H1 (cell line): Measurements from ENCODE around the gene ADCY5. TPM values are rescaled to one million over a fixed set of nuclear protein-coding genes. Genes with fewer than 3 reads are reported as not detected.

Source experiments
- CTCF ChIA-PET: fragments of 300-600 bp; sonication (Branson Sonifier 250); formaldehyde crosslinking; loops from one replicate; lab custom pipeline; 2021; ENCODE audit not compliant: partially characterized antibody; lab: Charles Lee
- POLR2A ChIA-PET: fragments of 300-600 bp; sonication (Branson Sonifier 250); formaldehyde crosslinking; loops from one replicate; lab custom pipeline; 2021; ENCODE audit warnings: inconsistent platforms; ENCODE audit not compliant: partially characterized antibody; lab: Charles Lee
- DNase-seq, 2 experiments: peaks; one replicate each; pipeline versions ENCODE4 v3.0.0 to v3.0.0-alpha.2; 2010 to 2022; ENCODE audit warnings: low spot score in 2 of 2, low read depth in 1 of 2, mixed read lengths in 1 of 2
- FAIRE-seq: peaks from 2 replicates; lab custom pipeline; 2011; peaks lifted over from hg19 to GRCh38; lab: Jason Lieb, UNC
- H2AFZ ChIP-seq: 2 replicates; pipeline ENCODE4 v1.8.1; 2012; ENCODE audit warnings: low read length, inconsistent platforms
- H2AK5ac ChIP-seq: 2 replicates; pipeline ENCODE4 v1.6.1; 2013; ENCODE audit warnings: low read depth, low read length
- H2BK120ac ChIP-seq: replicated peaks from 2 replicates; pipeline ENCODE3; 2013; ENCODE audit warnings: low read depth, low read length, inconsistent platforms
- H2BK12ac ChIP-seq: 2 replicates; pipeline ENCODE4 v1.6.1; 2013; ENCODE audit warnings: low read depth, low read length
- H2BK15ac ChIP-seq: 2 replicates; pipeline ENCODE4 v1.6.1; 2013; ENCODE audit warnings: low read length
- H2BK20ac ChIP-seq: 2 replicates; pipeline ENCODE4 v1.6.1; 2013; ENCODE audit warnings: low read length
- H2BK5ac ChIP-seq: 2 replicates; pipeline ENCODE4 v1.6.1; 2013; ENCODE audit warnings: low read depth, low read length
- H3K14ac ChIP-seq: 2 replicates; pipeline ENCODE4 v1.6.1; 2013; ENCODE audit warnings: inconsistent platforms; ENCODE audit not compliant: insufficient read length
- H3K18ac ChIP-seq: 2 replicates; pipeline ENCODE4 v1.6.1; 2013; ENCODE audit warnings: low read length; ENCODE audit errors: extremely low read depth
- H3K23ac ChIP-seq: 2 replicates; pipeline ENCODE4 v1.6.1; 2013; ENCODE audit warnings: inconsistent platforms; ENCODE audit not compliant: insufficient read length
- H3K23me2 ChIP-seq: 2 replicates; pipeline ENCODE4 v1.6.1; 2013; ENCODE audit warnings: low read depth, low read length
- H3K27ac ChIP-seq: 2 replicates; pipeline ENCODE4 v1.6.1; 2011; ENCODE audit warnings: low read depth, low read length, inconsistent platforms
- H3K27me3 ChIP-seq, 4 experiments: replicated peaks in 1 of 4; 1 replicate in 1 of 4; 2 replicates in 3 of 4; pipeline versions ENCODE4 v1.6.1 to v1.8.1; 2011 to 2013; ENCODE audit warnings: low read length in 3 of 4, mild to moderate bottlenecking in 3 of 4, inconsistent platforms in 2 of 4, mixed read lengths in 2 of 4, moderate library complexity in 1 of 4; ENCODE audit not compliant: control insufficient read depth in 3 of 4, insufficient read depth in 3 of 4; ENCODE audit errors: extremely low read depth in 1 of 4
- H3K36me3 ChIP-seq, 4 experiments: 2 replicates each; pipeline versions ENCODE4 v1.6.1 to v1.8.1; 2011 to 2013; ENCODE audit warnings: mild to moderate bottlenecking in 4 of 4, low read length in 3 of 4, moderate library complexity in 2 of 4, control low read depth in 1 of 4, inconsistent platforms in 1 of 4; ENCODE audit not compliant: insufficient read depth in 4 of 4, control insufficient read depth in 2 of 4
- H3K4ac ChIP-seq: replicated peaks from 2 replicates; pipeline ENCODE3; 2013; ENCODE audit warnings: low read length, low read depth, mixed read lengths, inconsistent platforms; ENCODE audit not compliant: insufficient read length
- H3K4me1 ChIP-seq, 4 experiments: replicated peaks in 1 of 4; 1 replicate in 1 of 4; 2 replicates in 3 of 4; pipeline versions ENCODE4 v1.6.1 to v1.8.1; 2011 to 2013; ENCODE audit warnings: low read length in 3 of 4, inconsistent platforms in 2 of 4, mixed read lengths in 1 of 4; ENCODE audit not compliant: insufficient read depth in 4 of 4, control insufficient read depth in 3 of 4
- H3K4me2 ChIP-seq, 2 experiments: 2 replicates each; pipeline versions ENCODE4 v1.6.1 to v1.8.1; 2011 to 2013; ENCODE audit warnings: low read depth in 2 of 2, low read length in 2 of 2, control low read depth in 1 of 2, inconsistent platforms in 1 of 2, mild to moderate bottlenecking in 1 of 2; ENCODE audit not compliant: insufficient read depth in 1 of 2
- H3K4me3 ChIP-seq, 4 experiments: fragments of 200-600, 300-600 bp in 1 of 4; sonication (generic), shearing (Covaris generic), sonication (Bioruptor Twin) in 1 of 4; 2 replicates each; pipeline versions ENCODE4 v1.5.1 to v1.8.1; 2011 to 2016; ENCODE audit warnings: low read length in 4 of 4, low read depth in 3 of 4, control low read depth in 2 of 4, inconsistent platforms in 2 of 4, mild to moderate bottlenecking in 2 of 4, mixed read lengths in 1 of 4, moderate library complexity in 1 of 4; ENCODE audit not compliant: insufficient read depth in 2 of 4; ENCODE audit errors: extremely low read depth in 1 of 4
- H3K56ac ChIP-seq: replicated peaks from 2 replicates; pipeline ENCODE3; 2013; ENCODE audit warnings: low read depth, mild to moderate bottlenecking, mixed read lengths, low read length, inconsistent platforms; ENCODE audit not compliant: insufficient read length
- H3K79me1 ChIP-seq: 2 replicates; pipeline ENCODE4 v1.6.1; 2013; ENCODE audit warnings: low read depth, low read length, control low read depth
- H3K79me2 ChIP-seq, 2 experiments: 2 replicates each; pipeline versions ENCODE4 v1.6.1 to v1.8.1; 2012 to 2013; ENCODE audit warnings: low read length in 2 of 2, mild to moderate bottlenecking in 2 of 2, inconsistent platforms in 1 of 2; ENCODE audit not compliant: insufficient read depth in 2 of 2, control insufficient read depth in 1 of 2
- H3K9ac ChIP-seq, 4 experiments: replicated peaks in 1 of 4; 1 replicate in 1 of 4; 2 replicates in 3 of 4; pipeline versions ENCODE4 v1.6.1 to v1.8.1; 2011 to 2013; ENCODE audit warnings: low read depth in 3 of 4, low read length in 3 of 4, control low read depth in 2 of 4, mild to moderate bottlenecking in 2 of 4, moderate library complexity in 2 of 4, inconsistent platforms in 1 of 4; ENCODE audit errors: extremely low read depth in 1 of 4
- H3K9me3 ChIP-seq, 2 experiments: 2 replicates each; pipeline versions ENCODE4 v1.6.1 to v1.8.1; 2012 to 2013; ENCODE audit warnings: mild to moderate bottlenecking in 2 of 2, moderate library complexity in 2 of 2, control low read depth in 1 of 2, inconsistent platforms in 1 of 2, low read depth in 1 of 2, low read length in 1 of 2, mixed read lengths in 1 of 2; ENCODE audit not compliant: insufficient read depth in 2 of 2
- H4K20me1 ChIP-seq, 2 experiments: replicated peaks in 1 of 2; 2 replicates each; pipeline versions ENCODE3 to v1.8.1; 2011 to 2013; ENCODE audit warnings: inconsistent platforms in 2 of 2, low read length in 2 of 2, mild to moderate bottlenecking in 1 of 2; ENCODE audit not compliant: insufficient read depth in 2 of 2, control insufficient read depth in 1 of 2
- H4K5ac ChIP-seq: 2 replicates; pipeline ENCODE4 v1.6.1; 2013; ENCODE audit warnings: low read length, low read depth, mixed read lengths, inconsistent platforms; ENCODE audit not compliant: insufficient read length
- H4K8ac ChIP-seq: 2 replicates; pipeline ENCODE4 v1.8.0; 2013; ENCODE audit warnings: mild to moderate bottlenecking, moderate library complexity, low read length, inconsistent platforms; ENCODE audit not compliant: insufficient read depth; ENCODE audit errors: extremely low read depth
- H4K91ac ChIP-seq: replicated peaks from 2 replicates; pipeline ENCODE3; 2013; ENCODE audit warnings: low read length, mixed read lengths, inconsistent platforms; ENCODE audit not compliant: insufficient read length
- HDAC6 ChIP-seq: IDR thresholded peaks from one replicate; pipeline ENCODE4 v1.7.1; 2012; ENCODE audit warnings: low read depth, mild to moderate bottlenecking, inconsistent platforms, low read length, moderate library complexity
- PHF8 ChIP-seq: fragments of 200-600 bp; sonication (generic); conservative IDR thresholded peaks from 2 replicates; pipeline ENCODE4 v1.7.1; 2012; ENCODE audit warnings: low read depth, mild to moderate bottlenecking, inconsistent platforms, low read length, moderate library complexity
- RXRA ChIP-seq: IDR thresholded peaks from 2 replicates; pipeline ENCODE4 v1.6.1; 2011; ENCODE audit warnings: low read depth, mild to moderate bottlenecking, low read length, moderate library complexity; ENCODE audit not compliant: insufficient read depth
- WGBS, 2 experiments: shearing (Covaris generic) in 1 of 2; methylation state at CpG; one replicate each; pipeline versions ENCODE4 v1.1.6 to v1.1.7; 2013 to 2015; ENCODE audit warnings: low lambda C conversion rate in 2 of 2, mixed read lengths in 2 of 2, inconsistent platforms in 1 of 2, low coverage in 1 of 2, missing lambda C conversion rate in 1 of 2; ENCODE audit not compliant: insufficient replicate concordance in 2 of 2, insufficient coverage in 1 of 2, insufficient read length in 1 of 2; ENCODE audit errors: extremely low coverage in 1 of 2, missing lambda C conversion rate in 1 of 2; 5-methylcytosine and 5-hydroxymethylcytosine counted together
- polyA plus RNA-seq, 7 experiments: library from polyadenylated mRNA; depleted of rRNA in 3 of 7; stranded (reverse) in 5 of 7; unstranded in 2 of 7; fragments of >200 nt in 5 of 7; fragments of 200-250 nt in 2 of 7; gene quantifications; 1 replicate in 5 of 7; 2 replicates in 1 of 7; 4 replicates in 1 of 7; pipeline versions ENCODE4 v1.2.1 to v1.2.3, GENCODE V29; 2011 to 2013; ENCODE audit warnings: missing spikeins in 2 of 7, mixed read lengths in 2 of 7
- total RNA-seq: library from RNA; stranded (reverse); fragmentation: NEBNext Ultra II Directional; extraction: Animal tissue kit (Norgen Biotek cat#: 25700); gene quantifications from 2 replicates; pipeline ENCODE4 v1.2.1, GENCODE V29; 2021

ADCY5 gene
- total and polyA plus RNA-seq, 2 of the 8 experiments (the other 6 are each of a cell fraction or from before 2014, with no cell fraction given): 18.9 to 40.8 TPM

- peak overlapping the region; percentile 90; the same call in 1 of the 2 replicates for H2BK20ac ChIP-seq
- H3K4me2 ChIP-seq: peak overlapping the region in 1 of 2 experiments; percentile 6; a peak in 1 of 4 replicates
- TF ChIP-seq PHF8 (no peak), RXRA (no peak), HDAC6 (no peak)
- peak overlapping the region; percentile 75; the same call in 1 of the 2 replicates for H2BK12ac ChIP-seq
- no peaks in the 10 kb centered on the region for H3K79me1 ChIP-seq
- H4K91ac ChIP-seq: no peak overlapping the region
- H4K8ac ChIP-seq: no peak overlapping the region
- no peak overlapping the region for H2BK120ac ChIP-seq
- no peak overlapping the region for H3K56ac ChIP-seq
- H3K4me1 ChIP-seq: peaks cover 0 to 8% (median 4%) of the 10 kb centered on the region in 4 experiments; a peak in 5 of 7 replicates
- H2AK5ac ChIP-seq: no peak overlapping the region
- FAIRE-seq: no peak
- H3K23ac ChIP-seq: no peak overlapping the region
- H2BK15ac ChIP-seq: no peak overlapping the region
- no peaks in the 10 kb centered on the region for H3K9me3 ChIP-seq
- H3K79me2 ChIP-seq: no peaks in the 10 kb centered on the region
- no peak overlapping the region for H3K9ac ChIP-seq
- no peak overlapping the region for H3K14ac ChIP-seq
- ChIA-PET POLR2A (interaction anchor here (0.8 to 1.5 kb wide), 3 partner anchors 9 to 132 kb away, joined by 3 read pairs; partner anchors contain the start of gene ADCY5), CTCF (interaction anchor here (0.7 to 4.3 kb wide), 14 partner anchors 10 to 173 kb away, joined by 3 to 35 read pairs (median 4); partner anchors contain the start of gene ADCY5)
- H4K5ac ChIP-seq: no peak overlapping the region
- H3K36me3 ChIP-seq: no peaks in the 10 kb centered on the region
- H3K27me3 ChIP-seq: no peaks in the 10 kb centered on the region
- H3K27ac ChIP-seq: no peak overlapping the region
- no peaks in the 10 kb centered on the region for H3K23me2 ChIP-seq
- no peak overlapping the region for H3K4ac ChIP-seq
- no peak overlapping the region for H3K18ac ChIP-seq
- H2AFZ ChIP-seq: no peak overlapping the region
- no peaks in the 10 kb centered on the region for H4K20me1 ChIP-seq
- peak overlapping the region; percentile 44; the same call in 1 of the 2 replicates for H2BK5ac ChIP-seq
- WGBS, 2 experiments: 81% methylated on average over 5 of the region's 5 CpGs; no CpG with 5 or more reads in 1 of the 2 experiments
- DNase-seq: no peak
- H3K4me3 ChIP-seq: no peak overlapping the region
Measured at GRCh38 chr3:123458255-123458654, 9.4 kb upstream of the ADCY5 start.
